Measurements from ENCODE around the gene CADPS2.

- TF ChIP-seq CTCF (IDR thresholded peaks at IDR 0.05) (no peak), POLR2AphosphoS5 (IDR thresholded peaks at IDR 0.05) (no peak), POLR2A (IDR thresholded peaks at IDR 0.05) (no peak), EP300 (IDR thresholded peaks at IDR 0.05) (no peak)
Measured at GRCh38 chr7:122304996-122305421, 581.3 kb downstream of the CADPS2 start.
